SU-DHL-6 (cell line): ENCODE results near the gene UBE2F.

ENCODE experiments used
- H2AFZ ChIP-seq: fragments of 200-600 bp; sonication (generic); 2 replicates; pipeline ENCODE4 v1.6.1; 2014; ENCODE audit warnings: low read depth, mild to moderate bottlenecking, moderate library complexity, mixed read lengths, antibody characterized with exemption, low read length; ENCODE audit not compliant: severe bottlenecking
- H3F3A ChIP-seq: fragments of 200-600 bp; shearing (Covaris generic); 2 replicates; pipeline ENCODE4 v1.6.0; 2016; ENCODE audit warnings: antibody characterized with exemption, mild to moderate bottlenecking; ENCODE audit not compliant: insufficient read depth
- H3K27ac ChIP-seq: fragments of 200-600 bp; sonication (generic); 2 replicates; pipeline ENCODE4 v1.5.1; 2016; ENCODE audit warnings: low read depth, mild to moderate bottlenecking, low read length, moderate library complexity, mixed read lengths
- H3K27me3 ChIP-seq: fragments of 200-600 bp; sonication (generic), shearing (Covaris generic); 2 replicates; pipeline ENCODE4 v1.6.0; 2014; ENCODE audit warnings: mild to moderate bottlenecking, low read length
- H3K36me3 ChIP-seq: fragments of 200-600 bp; sonication (generic); 2 replicates; pipeline ENCODE4 v1.6.1; 2014; ENCODE audit warnings: mild to moderate bottlenecking, low read length, mixed read lengths
- H3K4me2 ChIP-seq: fragments of 300-600, 200-600 bp; shearing (Covaris generic), sonication (generic); 2 replicates; pipeline ENCODE4 v1.6.0; 2014; ENCODE audit warnings: low read length, low read depth, mild to moderate bottlenecking; ENCODE audit not compliant: poor library complexity, severe bottlenecking
- H3K4me3 ChIP-seq: fragments of 200-600 bp; sonication (generic); 2 replicates; pipeline ENCODE4 v1.5.1; 2014; ENCODE audit warnings: antibody characterized with exemption, low read length, mild to moderate bottlenecking, mixed read lengths; ENCODE audit not compliant: insufficient read depth, poor library complexity, severe bottlenecking
- H3K79me2 ChIP-seq: fragments of 200-600 bp; sonication (generic); 2 replicates; pipeline ENCODE4 v1.6.1; 2014; ENCODE audit warnings: mild to moderate bottlenecking, low read length, moderate library complexity; ENCODE audit not compliant: insufficient read depth
- H3K9ac ChIP-seq: fragments of 200-600 bp; sonication (generic); 2 replicates; pipeline ENCODE4 v1.7.0; 2014; ENCODE audit warnings: mild to moderate bottlenecking, low read length
- H3K9me2 ChIP-seq: fragments of 200-600 bp; sonication (generic); replicated peaks from 2 replicates; pipeline ENCODE4 v1.6.1; 2014; ENCODE audit warnings: low read length; ENCODE audit not compliant: insufficient read depth
- H3K9me3 ChIP-seq: fragments of 200-600 bp; sonication (generic); 2 replicates; pipeline ENCODE4 v1.6.1; 2014; ENCODE audit warnings: low read length, mixed read lengths; ENCODE audit not compliant: insufficient read depth
- H4K20me1 ChIP-seq: fragments of 200-600 bp; sonication (generic); 2 replicates; pipeline ENCODE4 v1.6.1; 2014; ENCODE audit warnings: low read depth, mild to moderate bottlenecking, antibody characterized with exemption, low read length, moderate library complexity, mixed read lengths
- CTCF ChIP-seq: fragments of 200-600 bp; sonication (generic); IDR thresholded peaks from one replicate; pipeline ENCODE4 v1.5.1; 2017; ENCODE audit warnings: antibody characterized with exemption, mild to moderate bottlenecking, low read length, moderate library complexity; ENCODE audit not compliant: insufficient read depth, poor library complexity, severe bottlenecking
- EZH2phosphoT487 ChIP-seq: fragments of 200-600 bp; sonication (generic), shearing (Covaris generic); conservative IDR thresholded peaks from 2 replicates; pipeline ENCODE4 v1.6.1; 2018; ENCODE audit warnings: mild to moderate bottlenecking, antibody characterized with exemption, low read length, moderate library complexity, mixed read lengths

The UBE2F gene

GRCh38 chr2:237978058-237978712, 11.4 kb downstream of the UBE2F start:
- H3K36me3 ChIP-seq: no peaks in the 10 kb centered on the region
- no peaks in the 10 kb centered on the region for H4K20me1 ChIP-seq
- no peaks in the 10 kb centered on the region for H3F3A ChIP-seq
- no peak for TF ChIP-seq EZH2phosphoT487
- TF ChIP-seq CTCF: no peak
- H3K79me2 ChIP-seq: no peaks in the 10 kb centered on the region
- no peak overlapping the region for H3K4me2 ChIP-seq
- no peaks in the 10 kb centered on the region for H3K27me3 ChIP-seq
- H3K9ac ChIP-seq: no peak overlapping the region
- no peaks in the 10 kb centered on the region for H3K9me3 ChIP-seq
- H3K4me3 ChIP-seq: no peak overlapping the region
- no peak overlapping the region for H3K27ac ChIP-seq
- no peaks in the 10 kb centered on the region for H3K9me2 ChIP-seq
- no peak overlapping the region for H2AFZ ChIP-seq

DNA sequence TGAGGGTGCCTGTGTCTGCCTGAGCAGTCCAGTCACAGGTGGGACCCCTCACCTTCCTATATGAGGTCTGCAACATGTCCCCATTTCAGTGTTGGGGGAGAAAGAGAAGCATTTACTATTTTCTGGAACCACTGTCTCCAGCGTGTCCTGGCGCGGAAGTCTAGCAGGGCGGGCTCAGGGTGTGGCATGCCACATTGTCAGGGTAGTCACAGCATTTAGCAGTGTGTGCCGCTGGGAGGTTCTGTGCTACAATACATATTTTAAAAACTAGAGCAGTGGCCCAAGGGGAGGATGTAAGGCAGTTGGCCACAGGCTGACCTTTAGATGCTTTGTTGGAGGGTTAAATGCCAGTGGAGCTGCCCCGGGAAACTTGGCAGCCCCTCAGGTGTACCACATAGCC, 12.5 kb downstream of the UBE2F start:
- Histone ChIP-seq H3K4me3 (no peak overlapping the region), H3K9me2 (no peaks in the 10 kb centered on the region), H3K27me3 (no peaks in the 10 kb centered on the region), H3K36me3 (no peaks in the 10 kb centered on the region), H3K79me2 (no peaks in the 10 kb centered on the region), H2AFZ (no peak overlapping the region), H3K27ac (no peak overlapping the region), H3F3A (no peaks in the 10 kb centered on the region), H3K4me2 (no peak overlapping the region), H3K9ac (no peak overlapping the region), H4K20me1 (no peaks in the 10 kb centered on the region), H3K9me3 (no peaks in the 10 kb centered on the region)
- TF ChIP-seq CTCF: no peak
- no peak for TF ChIP-seq EZH2phosphoT487

GRCh38 chr2:237980087-237980486, 13.3 kb downstream of the UBE2F start:
- no peak overlapping the region for H3K4me2 ChIP-seq
- no peak overlapping the region for H3K27ac ChIP-seq
- no peaks in the 10 kb centered on the region for H4K20me1 ChIP-seq
- H3K79me2 ChIP-seq: no peaks in the 10 kb centered on the region
- H2AFZ ChIP-seq: no peak overlapping the region
- H3K9me2 ChIP-seq: no peaks in the 10 kb centered on the region
- H3K27me3 ChIP-seq: no peaks in the 10 kb centered on the region
- H3K9me3 ChIP-seq: no peaks in the 10 kb centered on the region
- H3K36me3 ChIP-seq: no peaks in the 10 kb centered on the region
- no peak for TF ChIP-seq CTCF
- TF ChIP-seq EZH2phosphoT487: no peak
- no peak overlapping the region for H3K4me3 ChIP-seq
- no peak overlapping the region for H3K9ac ChIP-seq
- H3F3A ChIP-seq: no peaks in the 10 kb centered on the region
